GM23248 (cell line): ENCODE measurements around the gene EMD.

Source experiments
- EZH2 ChIP-seq: fragments of 200-600 bp; sonication (generic); IDR thresholded peaks from 2 replicates; pipeline ENCODE4 v1.6.1; 2018; ENCODE audit warnings: antibody characterized with exemption, mild to moderate bottlenecking; ENCODE audit not compliant: insufficient read depth, poor library complexity, severe bottlenecking
- EZH2phosphoT487 ChIP-seq: fragments of 200-600 bp; sonication (generic); IDR thresholded peaks from 2 replicates; pipeline ENCODE4 v1.6.1; 2018; ENCODE audit warnings: antibody characterized with exemption, moderate library complexity, mild to moderate bottlenecking, low read depth; ENCODE audit not compliant: insufficient read depth

DNA sequence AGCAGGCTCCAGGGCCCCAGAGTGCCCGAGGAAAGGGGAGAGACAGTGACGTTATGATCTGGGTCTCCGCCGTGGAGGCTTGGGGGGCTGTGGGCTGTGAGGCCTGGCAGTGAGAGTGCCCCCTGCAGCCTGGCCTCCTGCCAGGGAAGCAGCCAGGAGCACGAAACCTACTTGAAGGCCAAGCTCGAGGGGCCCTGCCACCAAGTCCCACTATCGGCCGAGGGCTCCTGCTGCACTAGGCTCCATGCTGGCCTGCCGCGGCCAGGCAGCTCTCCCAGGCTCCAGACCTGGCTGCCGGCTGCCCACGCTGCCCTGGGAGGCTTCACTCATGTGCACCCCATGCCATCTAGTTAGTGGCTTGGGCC, 23.3 kb upstream of the EMD start:
- TF ChIP-seq EZH2 (no peak), EZH2phosphoT487 (no peak)
